K562 (cell line): ENCODE results near the gene ERVV-1. TPM values are rescaled to one million over a fixed set of nuclear protein-coding genes. Genes with fewer than 3 reads are reported as not detected.

Source experiments
- ATAC-seq: fragments of 200-7000 bp; cut with Tn5 transposase; 3 replicates; pipeline ENCODE4 v1.9.1; 2020; ENCODE audit warnings: moderate library complexity
- BruUV-seq: library from RNA; stranded (reverse); fragments of 400-500 nt; replicated peaks from 2 replicates; lab custom pipeline; 2021; lab: Mats Ljungman, UMichigan
- CTCF ChIA-PET: fragments of 300-600 bp; formaldehyde crosslinking; extraction: SDS; loops from one replicate; lab custom pipeline; 2021; ENCODE audit warnings: low intra/inter-chr PET ratio; lab: Yijun Ruan, JAX
- POLR2A ChIA-PET: fragments of 300-600, 350-650 bp; sonication (Branson Sonifier 250); formaldehyde crosslinking; extraction: SDS; loops from one replicate; lab custom pipeline; 2021; ENCODE audit warnings: antibody characterized with exemption, inconsistent platforms; lab: Yijun Ruan, JAX
- DNase-seq, 4 experiments: peaks; one replicate each; pipeline versions ENCODE4 v3.0.0 to v3.0.0-alpha.2; 2011 to 2018; ENCODE audit warnings: low spot score in 3 of 4, mixed read lengths in 3 of 4; ENCODE audit errors: extremely low read depth in 1 of 4
- FAIRE-seq: peaks from 2 replicates; lab custom pipeline; 2011; peaks lifted over from hg19 to GRCh38; lab: Jason Lieb, UNC
- H2AFZ ChIP-seq: 2 replicates; pipeline ENCODE4 v1.6.0; 2011; ENCODE audit warnings: low read depth, low read length, control low read depth, inconsistent platforms
- H3K27ac ChIP-seq: fragments of 200-600 bp; 3 replicates; pipeline ENCODE4 v1.8.0; 2011; ENCODE audit warnings: low read depth, mild to moderate bottlenecking, control low read depth, inconsistent platforms, low read length, moderate library complexity, mixed read lengths; ENCODE audit errors: extremely low read depth
- H3K27me3 ChIP-seq, 2 experiments: fragments of 300-600 bp in 1 of 2; 2 replicates in 1 of 2; 3 replicates in 1 of 2; pipeline versions ENCODE4 v1.6.0 to v1.8.0; 2011; ENCODE audit warnings: inconsistent platforms in 2 of 2, low read length in 2 of 2, mild to moderate bottlenecking in 1 of 2, mixed read lengths in 1 of 2, moderate library complexity in 1 of 2; ENCODE audit not compliant: control insufficient read depth in 2 of 2, insufficient read depth in 2 of 2
- H3K36me3 ChIP-seq: fragments of 300-600 bp; 3 replicates; pipeline ENCODE4 v1.8.0; 2011; ENCODE audit warnings: mild to moderate bottlenecking, low read length, inconsistent platforms; ENCODE audit not compliant: control insufficient read depth, insufficient read depth
- H3K4me1 ChIP-seq, 2 experiments: fragments of 200-600 bp in 1 of 2; replicated peaks in 1 of 2; 2 replicates in 1 of 2; 3 replicates in 1 of 2; pipeline versions ENCODE4 v1.5.1 to v1.8.0; 2011; ENCODE audit warnings: inconsistent platforms in 2 of 2, low read length in 2 of 2, mild to moderate bottlenecking in 1 of 2, mixed read lengths in 1 of 2, moderate library complexity in 1 of 2; ENCODE audit not compliant: control insufficient read depth in 2 of 2, insufficient read depth in 2 of 2
- H3K4me2 ChIP-seq: 2 replicates; pipeline ENCODE4 v1.6.1; 2011; ENCODE audit warnings: low read length, control low read depth, inconsistent platforms, mixed read lengths; ENCODE audit not compliant: insufficient read depth
- H3K4me3 ChIP-seq: fragments of 200-600 bp; sonication (generic), shearing (Covaris generic); 2 replicates; pipeline ENCODE4 v1.5.1; 2016; ENCODE audit warnings: control low read depth, inconsistent platforms
- H3K79me2 ChIP-seq: fragments of 200-600 bp; 3 replicates; pipeline ENCODE4 v1.8.0; 2011; ENCODE audit warnings: low read length, inconsistent platforms; ENCODE audit not compliant: control insufficient read depth, insufficient read depth
- H3K9ac ChIP-seq, 2 experiments: 2 replicates each; pipeline versions ENCODE4 v1.6.0 to v1.6.1; 2011; ENCODE audit warnings: low read depth in 2 of 2, low read length in 2 of 2, control low read depth in 1 of 2, inconsistent platforms in 1 of 2, mild to moderate bottlenecking in 1 of 2, mixed read lengths in 1 of 2; ENCODE audit not compliant: insufficient read depth in 1 of 2
- H3K9me1 ChIP-seq: one replicate; pipeline ENCODE4 v1.6.0; 2011; ENCODE audit warnings: inconsistent platforms, mild to moderate bottlenecking, low read length, moderate library complexity; ENCODE audit not compliant: control insufficient read depth, insufficient read depth
- H3K9me3 ChIP-seq: replicated peaks from 2 replicates; pipeline ENCODE4 v1.5.1; 2011; ENCODE audit warnings: low read depth, low read length, inconsistent platforms; ENCODE audit not compliant: control insufficient read depth, insufficient read depth
- H4K20me1 ChIP-seq: replicated peaks from 2 replicates; pipeline ENCODE4 v1.6.1; 2011; ENCODE audit warnings: low read length, inconsistent platforms, mixed read lengths; ENCODE audit not compliant: control insufficient read depth, insufficient read depth
- ATF1 ChIP-seq, 2 experiments: fragments of 450-650 bp in 1 of 2; IDR thresholded peaks; 2 replicates each; pipeline ENCODE4 v1.6.1; 2016; ENCODE audit warnings: missing compliant biosample characterization in 1 of 2, missing genetic modification characterization in 1 of 2
- CBFA2T3 ChIP-seq: fragments of 450-650 bp; IDR thresholded peaks from 2 replicates; pipeline ENCODE4 v1.6.1; 2017
- NRF1 ChIP-seq, 2 experiments: fragments of 450-650 bp; IDR thresholded peaks in 1 of 2; conservative IDR thresholded peaks in 1 of 2; 2 replicates each; pipeline ENCODE4 v1.6.1; 2014; ENCODE audit warnings: mild to moderate bottlenecking in 2 of 2
- TAF15 ChIP-seq: fragments of 200-400 bp; formaldehyde crosslinking; IDR thresholded peaks from 2 replicates; pipeline ENCODE4 v1.6.1; 2017; ENCODE audit warnings: mild to moderate bottlenecking, low read depth, low read length, moderate library complexity
- WGBS: fragments of 100-300 bp; shearing (Covaris generic); methylation state at CpG from one replicate; pipeline ENCODE4 v1.1.6; 2016; ENCODE audit warnings: low coverage, mixed read lengths; ENCODE audit not compliant: insufficient coverage; ENCODE audit errors: missing lambda C conversion rate; 5-methylcytosine and 5-hydroxymethylcytosine counted together
- in situ Hi-C: fragments of 300-500 bp; cut with MboI; formaldehyde crosslinking; loops from 4 replicates; pipeline ENCODE4 v1.15.0; 2018; ENCODE audit warnings: inconsistent platforms, mixed read lengths
- intact Hi-C: fragments of 100-400 bp; cut with micrococcal nuclease; formaldehyde crosslinking; loops from 2 replicates; pipeline ENCODE4 v1.14.2; 2022
- polyA plus RNA-seq, 8 experiments: library from polyadenylated mRNA; depleted of rRNA in 4 of 8; stranded (reverse) in 5 of 8; unstranded in 3 of 8; fragments of >200 nt; fragmentation: Nextera tagmentation in 2 of 8; fragmentation: Illumina TruSeq in 1 of 8; extraction: Ambion mirVana in 2 of 8; extraction: Trizol in 1 of 8; gene quantifications; 2 replicates each; pipeline versions ENCODE4 v1.2.1 to v1.2.3, GENCODE V29; 2011 to 2014; ENCODE audit warnings: inconsistent platforms in 1 of 8, missing spikeins in 1 of 8
- total RNA-seq, 7 experiments: library from RNA; depleted of rRNA in 6 of 7; stranded (reverse); fragments of >200 nt in 6 of 7; fragmentation: Illumina TruSeq in 2 of 7; extraction: Trizol in 2 of 7; gene quantifications; 2 replicates each; pipeline versions ENCODE4 v1.2.1 to v1.2.3, GENCODE V29; 2011 to 2021; ENCODE audit warnings: low replicate concordance in 1 of 7
- TF ChIP-seq, protein P1 (sequence below), 2 experiments: fragments of 450-650 bp; conservative IDR thresholded peaks; 2 replicates each; pipeline ENCODE4 v1.6.1; 2017; ENCODE audit warnings: mild to moderate bottlenecking in 2 of 2, moderate library complexity in 2 of 2

Gene ERVV-1
- total and polyA plus RNA-seq, 9 of the 15 experiments (the other 6 are each of a cell fraction or from before 2014, with no cell fraction given), result 0.08 TPM; not detected in 8

- H3K79me2 ChIP-seq, result no peaks in the 10 kb centered on the region
- TF ChIP-seq CBFA2T3 (0 out of 2 replicates have a peak, but pooled peaks have one; percentile 14), ATF1 (CRISPR knock-in tag; IDR thresholded peaks at IDR 0.05) (no peak), ATF1 (tag; IDR thresholded peaks at IDR 0.05) (peak; percentile 46), TAF15 (no peak), NRF1 (conservative IDR thresholded peaks at IDR 0.05 in 1 of 2, IDR thresholded peaks at IDR 0.05 in 1 of 2) (peak in 1 of 2 experiments; percentile 21; a peak in 1 of 4 replicates)
- TF ChIP-seq, protein P1, sequence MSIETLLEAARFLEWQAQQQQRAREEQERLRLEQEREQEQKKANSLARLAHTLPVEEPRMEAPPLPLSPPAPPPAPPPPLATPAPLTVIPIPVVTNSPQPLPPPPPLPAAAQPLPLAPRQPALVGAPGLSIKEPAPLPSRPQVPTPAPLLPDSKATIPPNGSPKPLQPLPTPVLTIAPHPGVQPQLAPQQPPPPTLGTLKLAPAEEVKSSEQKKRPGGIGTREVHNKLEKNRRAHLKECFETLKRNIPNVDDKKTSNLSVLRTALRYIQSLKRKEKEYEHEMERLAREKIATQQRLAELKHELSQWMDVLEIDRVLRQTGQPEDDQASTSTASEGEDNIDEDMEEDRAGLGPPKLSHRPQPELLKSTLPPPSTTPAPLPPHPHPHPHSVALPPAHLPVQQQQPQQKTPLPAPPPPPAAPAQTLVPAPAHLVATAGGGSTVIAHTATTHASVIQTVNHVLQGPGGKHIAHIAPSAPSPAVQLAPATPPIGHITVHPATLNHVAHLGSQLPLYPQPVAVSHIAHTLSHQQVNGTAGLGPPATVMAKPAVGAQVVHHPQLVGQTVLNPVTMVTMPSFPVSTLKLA (conservative IDR thresholded peaks at IDR 0.05), result peak in 1 of 2 experiments; percentile 36; a peak in 1 of 4 replicates
- TF ChIP-seq, all 486 proteins: peak for 4
- POLR2A ChIA-PET, result interaction anchor here (1.4 kb wide), 1 partner anchor 9 kb away, joined by 3 read pairs; no protein-coding TSS in a partner anchor
- ATAC-seq, result peak; percentile 74
- no peaks in the 10 kb centered on the region for H3K36me3 ChIP-seq
- BruUV-seq, result no TSS peak
- no peak overlapping the region for H3K27ac ChIP-seq
- peak in 3 of 4 experiments; percentile 12 to 40 (median 15) for DNase-seq
- under 1% methylated on average over 7 of the region's 7 CpGs for WGBS
- CTCF ChIA-PET, result no interaction called here
- peaks cover 22 to 53% of the 10 kb centered on the region in 2 experiments; a peak in 4 of 5 replicates for H3K27me3 ChIP-seq
- H3K9me1 ChIP-seq, result no peaks in the 10 kb centered on the region
- no peaks in the 10 kb centered on the region; the same call in 1 of the 2 replicates for H3K9me3 ChIP-seq
- H2AFZ ChIP-seq, result peak overlapping the region; percentile 85
- H3K4me3 ChIP-seq, result peak overlapping the region; percentile 5; the same call in 1 of the 2 replicates
- peak overlapping the region; percentile 69 for H3K4me2 ChIP-seq
- peak; percentile 78 for FAIRE-seq
- in situ Hi-C loops, result no loop called here
- intact Hi-C loops, result no loop called here
- H3K4me1 ChIP-seq, result peaks cover 3 to 5% of the 10 kb centered on the region in 2 experiments; a peak in 3 of 5 replicates
- H3K9ac ChIP-seq, result no peak overlapping the region; a peak in 1 of 4 replicates
- no peaks in the 10 kb centered on the region for H4K20me1 ChIP-seq
Observed at GRCh38 chr19:53007200-53007599, 6.5 kb upstream of the ERVV-1 start.
